Activated CD8-positive, alpha-beta memory T cell treated with anti-CD3 and anti-CD28 coated beads for 36 hours (primary cell): ENCODE results near the gene TSPAN12. TPM values are rescaled to one million over a fixed set of nuclear protein-coding genes. Genes with fewer than 3 reads are reported as not detected.
"Not testable (repeated sequence)": the region's sequence is repeated elsewhere in the genome, so short reads cannot be mapped to it uniquely, and the experiment has no call there.

Experiments
- CTCF ChIA-PET: fragments of 350-600 bp; sonication (Branson Sonifier 250); formaldehyde crosslinking; loops from one replicate; lab custom pipeline; 2021; ENCODE audit warnings: antibody characterized with exemption; lab: Charles Lee
- POLR2A ChIA-PET: fragments of 350-600 bp; sonication (Branson Sonifier 250); formaldehyde crosslinking; loops from one replicate; lab custom pipeline; 2021; ENCODE audit warnings: antibody characterized with exemption; lab: Charles Lee
- total RNA-seq, 2 experiments: library from RNA; stranded (reverse); gene quantifications; one replicate each; pipeline ENCODE4 v1.2.3, GENCODE V29; 2021

TSPAN12 gene
- not detected for total RNA-seq

- ChIA-PET CTCF (interaction anchor here (0.7 kb wide), 1 partner anchor 1210 kb away, joined by 4 read pairs; no protein-coding TSS in a partner anchor), POLR2A (no interaction called here)
These were observed at the start of gene TSPAN12 for GRCh38 chr7:120857588-120858573. Gene TSPAN12, minus strand, starts transcription at chr7:120858144. Its CDS starts 1,381 bp downstream, at chr7:120856763.

- ChIA-PET POLR2A (no interaction called here), CTCF (no interaction called here)
These were observed 41.0 kb upstream of the TSPAN12 start for GRCh38 chr7:120898715-120899499.

GRCh38 chr7:120895253-120895652 is 37.3 kb upstream of the TSPAN12 start:
- POLR2A ChIA-PET, CTCF ChIA-PET: not testable (repeated sequence)

DNA sequence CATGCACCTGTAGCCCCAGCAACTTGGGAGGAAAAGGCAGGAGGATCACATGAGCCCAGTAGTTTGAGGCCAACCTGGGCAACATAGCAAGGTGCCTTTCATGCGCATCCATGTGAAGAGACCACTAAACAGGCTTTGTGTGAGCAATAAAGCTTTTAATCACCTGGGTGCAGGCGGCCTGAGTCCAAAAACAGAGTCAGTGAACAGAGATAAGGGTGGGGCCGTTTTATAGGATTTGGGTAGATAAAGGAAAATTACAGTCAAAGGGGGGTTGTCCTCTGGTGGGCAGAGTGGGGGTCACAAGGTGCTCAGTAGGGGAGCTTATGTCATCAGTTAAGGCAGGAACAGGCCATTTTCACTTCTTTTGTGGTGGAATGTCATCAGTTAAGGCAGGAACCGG is 27.7 kb upstream of the TSPAN12 start:
- CTCF ChIA-PET, POLR2A ChIA-PET: not testable (repeated sequence)

- CTCF ChIA-PET, result no interaction called here
These were observed 19.8 kb upstream of the TSPAN12 start for GRCh38 chr7:120877701-120878100.

GRCh38 chr7:120876922-120877321 is 19.0 kb upstream of the TSPAN12 start:
- POLR2A ChIA-PET, result no interaction called here
- CTCF ChIA-PET, result no interaction called here

More at GRCh38 chr7:120877701-120878100, 19.8 kb upstream of the TSPAN12 start:
- POLR2A ChIA-PET, result no interaction called here

DNA sequence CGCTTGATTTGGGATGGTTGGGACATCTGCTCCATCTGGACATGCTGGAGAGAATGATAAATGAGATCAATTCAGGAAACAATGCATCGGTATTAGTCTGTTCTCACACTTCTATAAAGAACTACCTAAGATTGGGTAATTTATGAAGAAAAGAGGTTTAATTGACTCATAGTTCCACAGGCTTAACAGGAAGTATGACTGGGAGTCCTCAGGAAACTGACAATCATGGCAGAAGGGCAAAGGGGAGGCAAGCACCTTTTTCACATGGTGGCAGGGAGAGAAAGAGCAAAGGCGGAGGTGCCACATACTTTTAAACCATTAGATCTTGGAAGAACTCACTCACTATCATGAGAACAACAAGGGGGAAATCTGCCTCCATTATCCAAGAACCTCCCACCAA is 16.8 kb upstream of the TSPAN12 start:
- ChIA-PET CTCF (no interaction called here), POLR2A (no interaction called here)

DNA sequence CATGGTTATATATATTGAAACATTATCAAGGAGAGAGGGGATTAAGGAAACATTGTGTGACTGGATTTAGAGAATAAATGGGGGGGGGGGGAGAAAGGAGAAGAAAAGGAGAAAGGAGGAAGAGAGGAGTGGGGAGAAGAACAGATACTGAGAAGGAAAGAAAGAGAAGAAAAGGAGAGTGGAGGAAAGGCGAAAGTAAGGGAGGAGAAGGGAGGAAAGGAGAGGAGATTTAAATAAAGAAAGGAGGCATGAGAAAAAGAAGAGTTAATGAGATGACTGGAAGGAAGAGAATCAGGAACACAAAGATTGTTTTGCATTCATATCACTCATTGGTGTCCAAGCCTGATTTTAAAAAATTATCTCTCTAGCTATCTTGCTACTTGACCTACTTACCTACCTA is 16.1 kb upstream of the TSPAN12 start:
- CTCF ChIA-PET, result no interaction called here
- POLR2A ChIA-PET, result no interaction called here

DNA sequence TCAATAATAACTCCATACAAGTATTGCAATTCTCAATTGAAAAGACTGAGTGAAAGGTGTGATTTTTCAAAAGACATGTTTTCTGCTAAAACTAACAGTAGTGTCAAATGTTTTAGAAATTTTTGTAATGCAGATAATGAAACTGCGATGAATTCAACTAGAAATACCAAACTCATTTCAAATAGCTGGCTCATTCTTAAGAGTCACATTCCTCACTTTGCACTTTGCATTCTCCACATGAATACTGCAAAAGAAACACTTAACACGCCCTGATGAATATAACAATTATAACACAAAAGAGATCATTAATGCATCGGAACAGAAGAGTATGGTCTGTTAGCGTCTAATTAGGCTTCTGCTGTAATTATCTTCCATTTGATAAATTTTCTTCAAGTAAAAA is 15.5 kb upstream of the TSPAN12 start:
- CTCF ChIA-PET, result no interaction called here

GRCh38 chr7:120869700-120870099 is 11.8 kb upstream of the TSPAN12 start:
- POLR2A ChIA-PET, result no interaction called here

More for the DNA sequence above, 15.5 kb upstream of the TSPAN12 start:
- POLR2A ChIA-PET, result no interaction called here

DNA sequence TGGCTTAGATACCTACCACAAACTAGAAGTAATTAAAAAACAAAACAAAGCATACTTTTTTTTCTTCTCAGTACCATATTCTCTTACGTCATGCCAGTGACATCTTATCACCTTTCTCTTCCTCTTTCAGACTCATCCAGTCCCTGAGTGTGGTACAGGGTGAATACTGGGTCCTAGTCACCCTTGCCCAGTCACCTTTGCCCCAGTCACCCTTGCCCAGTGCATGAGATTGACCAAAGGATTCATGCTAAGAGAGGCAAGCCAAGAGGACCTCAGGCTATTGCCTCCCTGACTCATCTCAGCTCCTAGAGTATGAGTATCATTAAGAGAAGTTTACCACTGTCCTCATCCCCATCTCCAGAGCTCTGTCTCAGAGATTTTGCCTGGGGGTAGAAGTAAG is 10.0 kb upstream of the TSPAN12 start:
- ChIA-PET POLR2A (no interaction called here), CTCF (no interaction called here)

More at GRCh38 chr7:120869700-120870099, 11.8 kb upstream of the TSPAN12 start:
- CTCF ChIA-PET, result interaction anchor here (0.7 kb wide), 1 partner anchor 1683 kb away, joined by 3 read pairs; no protein-coding TSS in a partner anchor

DNA sequence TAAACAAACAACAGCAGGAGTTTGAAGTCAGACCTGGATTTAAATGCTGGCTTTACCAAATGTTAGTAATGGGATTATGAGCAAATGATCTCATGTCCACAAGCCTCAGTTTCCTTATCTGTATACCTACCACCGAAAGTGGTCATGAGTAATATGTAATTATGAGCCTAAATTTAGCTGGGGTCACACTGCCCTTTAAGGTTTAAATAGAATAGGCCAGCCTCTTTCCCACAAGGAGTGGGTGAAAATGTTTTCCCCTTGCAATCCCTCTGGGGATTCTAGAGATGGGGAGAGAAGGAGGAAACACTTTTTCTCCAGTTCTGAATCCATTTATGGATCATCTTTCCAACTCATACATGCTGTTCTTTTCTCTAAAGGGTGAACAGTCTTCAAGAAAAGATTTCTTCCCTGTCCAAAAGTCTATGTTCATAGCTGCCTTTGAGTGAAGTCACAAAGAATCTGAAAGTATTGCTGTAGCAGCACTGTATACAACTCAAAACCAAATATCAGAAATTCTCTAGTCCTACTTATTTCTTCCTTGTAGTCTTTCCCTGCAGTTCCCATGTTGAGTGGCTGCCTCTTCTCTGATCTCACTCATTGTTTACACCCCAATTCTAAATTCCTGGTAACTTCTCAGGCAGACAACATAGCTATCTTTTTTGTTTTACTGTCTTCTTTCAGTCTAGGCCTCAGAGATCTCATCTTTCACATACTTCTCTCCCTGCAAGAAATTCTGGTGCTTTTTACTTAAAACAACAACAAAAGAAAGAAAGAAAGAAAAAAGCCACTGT is 7.4 kb upstream of the TSPAN12 start:
- POLR2A ChIA-PET, result no interaction called here
- CTCF ChIA-PET, result no interaction called here

DNA sequence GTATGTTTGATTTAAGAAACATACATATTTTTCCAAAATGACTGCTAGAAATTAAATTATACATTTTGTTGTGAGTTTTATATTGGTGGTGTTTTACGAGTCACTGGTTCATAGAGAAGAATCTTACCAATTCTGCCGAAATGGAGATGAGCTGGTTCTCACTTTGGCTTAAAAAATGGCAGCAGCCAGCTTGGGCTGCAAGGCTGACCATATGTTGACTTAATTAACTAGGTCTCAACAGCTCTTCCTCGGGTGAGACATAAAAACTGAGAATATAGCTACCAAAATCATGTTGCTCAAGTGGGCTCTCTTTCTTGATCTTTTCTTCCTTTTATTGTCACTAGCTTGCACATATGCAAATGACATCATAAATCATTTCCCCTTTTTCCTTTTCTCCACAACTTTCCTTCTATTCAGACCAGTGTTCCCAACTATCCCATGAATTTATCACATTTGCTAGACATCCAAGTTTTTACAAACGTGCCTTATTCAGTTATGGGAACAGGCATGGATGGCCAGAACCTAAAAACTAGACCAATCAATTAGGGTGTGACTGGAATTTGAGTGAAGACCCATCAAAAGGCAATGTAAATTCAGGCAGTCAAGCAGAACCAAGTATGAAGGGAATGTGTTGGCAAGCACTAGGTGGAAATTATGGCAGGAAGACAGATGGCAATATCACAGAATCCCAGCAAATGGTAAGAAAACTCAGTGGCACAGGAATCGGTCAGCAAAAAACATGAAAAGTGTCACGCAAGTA is 6.4 kb upstream of the TSPAN12 start:
- CTCF ChIA-PET, result no interaction called here
- POLR2A ChIA-PET, result no interaction called here

DNA sequence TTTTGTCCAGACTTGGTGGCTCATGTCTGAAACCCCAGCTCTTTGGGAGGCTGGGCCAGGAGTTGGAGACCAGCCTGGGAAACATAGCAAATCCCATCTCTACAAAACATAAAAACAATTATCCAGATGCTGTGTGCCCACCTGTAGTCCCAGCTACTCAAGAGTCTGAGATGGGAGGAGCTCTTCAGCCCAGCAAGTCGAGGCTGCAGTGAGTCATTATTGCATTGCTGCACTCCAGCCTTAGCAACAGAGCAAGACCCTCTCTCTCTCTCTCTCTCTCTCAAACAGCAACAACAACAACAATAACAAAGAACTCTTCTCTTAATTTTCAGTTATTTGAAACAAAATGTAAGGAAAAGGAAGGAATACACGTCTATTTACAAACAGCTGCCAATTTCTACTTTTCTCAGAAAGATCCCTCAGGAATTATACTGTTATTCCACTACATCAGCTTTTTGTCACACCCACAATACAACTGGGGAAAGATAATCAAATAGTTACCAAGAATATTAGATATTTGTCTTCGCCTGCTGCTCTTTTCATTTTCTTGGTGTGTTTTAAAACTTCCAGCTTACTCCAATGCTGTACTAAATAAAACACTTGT is 5.1 kb upstream of the TSPAN12 start:
- ChIA-PET CTCF (no interaction called here), POLR2A (no interaction called here)

DNA sequence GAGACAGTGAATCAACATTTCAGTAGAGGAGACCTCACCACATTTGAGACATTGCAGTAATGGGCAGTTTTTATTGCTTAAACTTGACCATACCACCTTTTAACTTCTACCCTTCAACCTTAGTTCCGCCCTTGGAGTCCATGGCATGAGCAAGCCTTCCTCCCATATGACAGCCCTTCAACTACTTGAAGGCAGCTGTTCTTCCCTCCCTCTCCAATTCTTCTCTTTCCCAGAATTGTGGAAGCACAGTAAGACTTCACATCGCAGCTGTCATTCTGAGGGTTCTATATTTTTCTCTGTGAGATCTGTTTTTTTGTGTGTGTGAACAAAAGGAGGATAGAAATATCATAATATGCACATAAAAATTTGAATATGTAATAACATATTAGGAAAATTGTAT is 2.2 kb upstream of the TSPAN12 start:
- ChIA-PET CTCF (interaction anchor here (1.5 kb wide), 1 partner anchor 10 kb away, joined by 3 read pairs; no protein-coding TSS in a partner anchor), POLR2A (no interaction called here)

DNA sequence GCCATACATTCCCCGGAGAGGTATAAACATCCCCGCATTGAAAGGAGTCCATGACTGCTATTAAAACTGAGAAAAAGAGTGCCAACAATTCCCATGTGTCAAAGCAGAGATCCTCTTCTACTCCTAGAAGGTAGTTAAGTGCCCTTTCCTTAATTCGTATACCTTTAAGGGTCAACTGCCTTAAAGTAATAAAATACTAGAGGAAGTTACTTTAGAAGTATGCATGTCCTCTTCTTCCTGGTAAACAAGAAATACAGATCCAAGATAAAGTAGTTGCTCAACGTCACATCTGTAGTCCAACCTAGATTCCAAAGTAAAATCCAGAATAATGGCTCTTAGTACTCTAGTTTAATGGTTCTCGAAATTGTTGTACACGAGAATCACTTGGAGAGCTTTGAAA is 1.5 kb upstream of the TSPAN12 start:
- ChIA-PET POLR2A (no interaction called here), CTCF (interaction anchor here (1.5 kb wide), 1 partner anchor 9 kb away, joined by 3 read pairs; no protein-coding TSS in a partner anchor)

DNA sequence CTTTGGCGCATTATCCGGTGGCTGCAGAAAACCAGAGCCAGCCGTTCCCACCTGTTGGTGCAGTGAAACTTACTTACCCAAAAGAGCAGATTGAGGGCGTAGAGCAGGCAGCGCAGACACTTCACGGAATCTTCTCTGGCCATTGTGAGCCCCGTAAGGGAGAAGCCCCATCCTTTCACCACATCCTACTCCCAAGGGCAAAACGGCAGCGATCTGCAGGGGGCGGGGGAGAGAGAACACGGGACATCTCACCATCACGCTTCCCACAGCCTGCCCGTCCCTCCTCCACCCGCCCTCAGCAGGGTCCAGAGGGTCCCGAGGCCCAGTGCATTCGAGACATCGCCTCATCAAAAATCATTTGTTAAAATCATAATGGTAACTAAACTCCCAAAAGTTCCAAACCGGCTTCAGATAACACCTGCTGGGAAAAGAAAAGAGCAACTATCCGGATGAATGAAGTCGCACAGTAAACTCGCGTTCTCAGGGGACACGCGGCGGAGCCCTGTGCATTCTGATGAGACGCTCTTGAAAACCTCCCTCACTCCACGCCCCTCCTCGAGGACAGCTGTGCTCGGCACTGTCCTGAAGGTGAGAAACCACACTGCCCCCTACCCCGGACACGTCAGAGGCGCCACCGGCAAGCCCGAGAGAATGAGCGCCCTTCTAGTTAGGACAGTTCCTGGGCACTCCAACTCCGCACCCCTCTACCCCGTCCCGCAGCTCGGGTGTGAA is 1.2 kb downstream of the TSPAN12 start:
- ChIA-PET CTCF (no interaction called here), POLR2A (no interaction called here)

DNA sequence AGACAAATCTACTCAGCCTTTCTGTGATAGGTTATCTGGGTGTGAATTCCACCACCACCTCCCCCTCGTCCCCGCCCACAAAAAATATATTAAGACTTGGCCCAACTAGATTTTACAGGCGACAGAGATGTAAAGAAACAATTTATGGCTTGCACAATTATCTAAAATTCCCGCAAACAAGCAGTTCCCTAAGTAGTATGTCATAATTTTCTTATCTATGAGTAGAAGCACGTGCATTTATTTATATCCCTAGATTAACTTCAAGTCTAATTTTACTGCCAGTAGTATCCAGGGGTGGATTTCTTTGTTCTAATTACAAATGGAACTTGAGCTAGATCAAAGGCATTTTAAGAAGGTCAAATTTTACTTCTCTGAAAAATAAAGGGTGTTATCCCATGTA is 1.7 kb downstream of the TSPAN12 start:
- ChIA-PET POLR2A (no interaction called here), CTCF (no interaction called here)
